H1 (cell line): ENCODE measurements around the gene UNC50. TPM values are rescaled to one million over a fixed set of nuclear protein-coding genes. Genes with fewer than 3 reads are reported as not detected.

Experiments
- CTCF ChIA-PET: fragments of 300-600 bp; sonication (Branson Sonifier 250); formaldehyde crosslinking; loops from one replicate; lab custom pipeline; 2021; ENCODE audit not compliant: partially characterized antibody; lab: Charles Lee
- POLR2A ChIA-PET: fragments of 300-600 bp; sonication (Branson Sonifier 250); formaldehyde crosslinking; loops from one replicate; lab custom pipeline; 2021; ENCODE audit warnings: inconsistent platforms; ENCODE audit not compliant: partially characterized antibody; lab: Charles Lee
- DNase-seq, 2 experiments: peaks; one replicate each; pipeline versions ENCODE4 v3.0.0 to v3.0.0-alpha.2; 2010 to 2022; ENCODE audit warnings: low spot score in 2 of 2, low read depth in 1 of 2, mixed read lengths in 1 of 2
- FAIRE-seq: peaks from 2 replicates; lab custom pipeline; 2011; peaks lifted over from hg19 to GRCh38; lab: Jason Lieb, UNC
- H2AFZ ChIP-seq: 2 replicates; pipeline ENCODE4 v1.8.1; 2012; ENCODE audit warnings: low read length, inconsistent platforms
- H2AK5ac ChIP-seq: 2 replicates; pipeline ENCODE4 v1.6.1; 2013; ENCODE audit warnings: low read depth, low read length
- H2BK120ac ChIP-seq: replicated peaks from 2 replicates; pipeline ENCODE3; 2013; ENCODE audit warnings: low read depth, low read length, inconsistent platforms
- H2BK12ac ChIP-seq: 2 replicates; pipeline ENCODE4 v1.6.1; 2013; ENCODE audit warnings: low read depth, low read length
- H2BK15ac ChIP-seq: 2 replicates; pipeline ENCODE4 v1.6.1; 2013; ENCODE audit warnings: low read length
- H2BK20ac ChIP-seq: 2 replicates; pipeline ENCODE4 v1.6.1; 2013; ENCODE audit warnings: low read length
- H2BK5ac ChIP-seq: 2 replicates; pipeline ENCODE4 v1.6.1; 2013; ENCODE audit warnings: low read depth, low read length
- H3K14ac ChIP-seq: 2 replicates; pipeline ENCODE4 v1.6.1; 2013; ENCODE audit warnings: inconsistent platforms; ENCODE audit not compliant: insufficient read length
- H3K18ac ChIP-seq: 2 replicates; pipeline ENCODE4 v1.6.1; 2013; ENCODE audit warnings: low read length; ENCODE audit errors: extremely low read depth
- H3K23ac ChIP-seq: 2 replicates; pipeline ENCODE4 v1.6.1; 2013; ENCODE audit warnings: inconsistent platforms; ENCODE audit not compliant: insufficient read length
- H3K23me2 ChIP-seq: 2 replicates; pipeline ENCODE4 v1.6.1; 2013; ENCODE audit warnings: low read depth, low read length
- H3K27ac ChIP-seq: 2 replicates; pipeline ENCODE4 v1.6.1; 2011; ENCODE audit warnings: low read depth, low read length, inconsistent platforms
- H3K27me3 ChIP-seq, 4 experiments: replicated peaks in 1 of 4; 1 replicate in 1 of 4; 2 replicates in 3 of 4; pipeline versions ENCODE4 v1.6.1 to v1.8.1; 2011 to 2013; ENCODE audit warnings: low read length in 3 of 4, mild to moderate bottlenecking in 3 of 4, inconsistent platforms in 2 of 4, mixed read lengths in 2 of 4, moderate library complexity in 1 of 4; ENCODE audit not compliant: control insufficient read depth in 3 of 4, insufficient read depth in 3 of 4; ENCODE audit errors: extremely low read depth in 1 of 4
- H3K36me3 ChIP-seq, 4 experiments: 2 replicates each; pipeline versions ENCODE4 v1.6.1 to v1.8.1; 2011 to 2013; ENCODE audit warnings: mild to moderate bottlenecking in 4 of 4, low read length in 3 of 4, moderate library complexity in 2 of 4, control low read depth in 1 of 4, inconsistent platforms in 1 of 4; ENCODE audit not compliant: insufficient read depth in 4 of 4, control insufficient read depth in 2 of 4
- H3K4ac ChIP-seq: replicated peaks from 2 replicates; pipeline ENCODE3; 2013; ENCODE audit warnings: low read length, low read depth, mixed read lengths, inconsistent platforms; ENCODE audit not compliant: insufficient read length
- H3K4me1 ChIP-seq, 4 experiments: replicated peaks in 1 of 4; 1 replicate in 1 of 4; 2 replicates in 3 of 4; pipeline versions ENCODE4 v1.6.1 to v1.8.1; 2011 to 2013; ENCODE audit warnings: low read length in 3 of 4, inconsistent platforms in 2 of 4, mixed read lengths in 1 of 4; ENCODE audit not compliant: insufficient read depth in 4 of 4, control insufficient read depth in 3 of 4
- H3K4me2 ChIP-seq, 2 experiments: 2 replicates each; pipeline versions ENCODE4 v1.6.1 to v1.8.1; 2011 to 2013; ENCODE audit warnings: low read depth in 2 of 2, low read length in 2 of 2, control low read depth in 1 of 2, inconsistent platforms in 1 of 2, mild to moderate bottlenecking in 1 of 2; ENCODE audit not compliant: insufficient read depth in 1 of 2
- H3K4me3 ChIP-seq, 4 experiments: fragments of 200-600, 300-600 bp in 1 of 4; sonication (generic), shearing (Covaris generic), sonication (Bioruptor Twin) in 1 of 4; 2 replicates each; pipeline versions ENCODE4 v1.5.1 to v1.8.1; 2011 to 2016; ENCODE audit warnings: low read length in 4 of 4, low read depth in 3 of 4, control low read depth in 2 of 4, inconsistent platforms in 2 of 4, mild to moderate bottlenecking in 2 of 4, mixed read lengths in 1 of 4, moderate library complexity in 1 of 4; ENCODE audit not compliant: insufficient read depth in 2 of 4; ENCODE audit errors: extremely low read depth in 1 of 4
- H3K56ac ChIP-seq: replicated peaks from 2 replicates; pipeline ENCODE3; 2013; ENCODE audit warnings: low read depth, mild to moderate bottlenecking, mixed read lengths, low read length, inconsistent platforms; ENCODE audit not compliant: insufficient read length
- H3K79me1 ChIP-seq: 2 replicates; pipeline ENCODE4 v1.6.1; 2013; ENCODE audit warnings: low read depth, low read length, control low read depth
- H3K79me2 ChIP-seq, 2 experiments: 2 replicates each; pipeline versions ENCODE4 v1.6.1 to v1.8.1; 2012 to 2013; ENCODE audit warnings: low read length in 2 of 2, mild to moderate bottlenecking in 2 of 2, inconsistent platforms in 1 of 2; ENCODE audit not compliant: insufficient read depth in 2 of 2, control insufficient read depth in 1 of 2
- H3K9ac ChIP-seq, 4 experiments: replicated peaks in 1 of 4; 1 replicate in 1 of 4; 2 replicates in 3 of 4; pipeline versions ENCODE4 v1.6.1 to v1.8.1; 2011 to 2013; ENCODE audit warnings: low read depth in 3 of 4, low read length in 3 of 4, control low read depth in 2 of 4, mild to moderate bottlenecking in 2 of 4, moderate library complexity in 2 of 4, inconsistent platforms in 1 of 4; ENCODE audit errors: extremely low read depth in 1 of 4
- H3K9me3 ChIP-seq, 2 experiments: 2 replicates each; pipeline versions ENCODE4 v1.6.1 to v1.8.1; 2012 to 2013; ENCODE audit warnings: mild to moderate bottlenecking in 2 of 2, moderate library complexity in 2 of 2, control low read depth in 1 of 2, inconsistent platforms in 1 of 2, low read depth in 1 of 2, low read length in 1 of 2, mixed read lengths in 1 of 2; ENCODE audit not compliant: insufficient read depth in 2 of 2
- H4K20me1 ChIP-seq, 2 experiments: replicated peaks in 1 of 2; 2 replicates each; pipeline versions ENCODE3 to v1.8.1; 2011 to 2013; ENCODE audit warnings: inconsistent platforms in 2 of 2, low read length in 2 of 2, mild to moderate bottlenecking in 1 of 2; ENCODE audit not compliant: insufficient read depth in 2 of 2, control insufficient read depth in 1 of 2
- H4K5ac ChIP-seq: 2 replicates; pipeline ENCODE4 v1.6.1; 2013; ENCODE audit warnings: low read length, low read depth, mixed read lengths, inconsistent platforms; ENCODE audit not compliant: insufficient read length
- H4K8ac ChIP-seq: 2 replicates; pipeline ENCODE4 v1.8.0; 2013; ENCODE audit warnings: mild to moderate bottlenecking, moderate library complexity, low read length, inconsistent platforms; ENCODE audit not compliant: insufficient read depth; ENCODE audit errors: extremely low read depth
- H4K91ac ChIP-seq: replicated peaks from 2 replicates; pipeline ENCODE3; 2013; ENCODE audit warnings: low read length, mixed read lengths, inconsistent platforms; ENCODE audit not compliant: insufficient read length
- CEBPB ChIP-seq: IDR thresholded peaks from 2 replicates; pipeline ENCODE4 v1.6.1; 2012; ENCODE audit warnings: low read depth, low read length
- EP300 ChIP-seq, 2 experiments: IDR thresholded peaks; 1 replicate in 1 of 2; 2 replicates in 1 of 2; pipeline ENCODE4 v1.6.1; 2011 to 2012; ENCODE audit warnings: low read depth in 2 of 2, low read length in 2 of 2, mild to moderate bottlenecking in 2 of 2, borderline replicate concordance in 1 of 2, inconsistent platforms in 1 of 2, moderate library complexity in 1 of 2
- GTF2F1 ChIP-seq: IDR thresholded peaks from 2 replicates; pipeline ENCODE4 v1.6.1; 2012; ENCODE audit warnings: low read depth, low read length, improper control_type of control experiment, borderline replicate concordance
- KDM5A ChIP-seq: fragments of 200-600 bp; IDR thresholded peaks from 2 replicates; pipeline ENCODE4 v1.7.1; 2012; ENCODE audit warnings: mild to moderate bottlenecking, low read length, inconsistent platforms, mixed read lengths
- NANOG ChIP-seq: IDR thresholded peaks from 2 replicates; pipeline ENCODE4 v1.6.1; 2011; ENCODE audit warnings: low read length, low read depth, mild to moderate bottlenecking, inconsistent platforms; ENCODE audit not compliant: insufficient read depth, poor library complexity, severe bottlenecking
- NRF1 ChIP-seq: IDR thresholded peaks from 2 replicates; pipeline ENCODE4 v1.6.1; 2011; ENCODE audit warnings: mild to moderate bottlenecking, low read depth, low read length, improper control_type of control experiment
- PHF8 ChIP-seq: fragments of 200-600 bp; sonication (generic); conservative IDR thresholded peaks from 2 replicates; pipeline ENCODE4 v1.7.1; 2012; ENCODE audit warnings: low read depth, mild to moderate bottlenecking, inconsistent platforms, low read length, moderate library complexity
- POLR2A ChIP-seq, 2 experiments: IDR thresholded peaks; 1 replicate in 1 of 2; 2 replicates in 1 of 2; pipeline ENCODE4 v1.6.1; 2011; ENCODE audit warnings: low read depth in 2 of 2, low read length in 2 of 2, mild to moderate bottlenecking in 2 of 2; ENCODE audit errors: control extremely low read depth in 1 of 2
- RFX5 ChIP-seq: IDR thresholded peaks from 2 replicates; pipeline ENCODE4 v1.6.1; 2011; ENCODE audit warnings: low read depth, low read length, improper control_type of control experiment, borderline replicate concordance
- SUZ12 ChIP-seq: fragments of 200-600 bp; sonication (generic); IDR thresholded peaks from 2 replicates; pipeline ENCODE4 v1.6.1; 2012; ENCODE audit warnings: mild to moderate bottlenecking, inconsistent platforms, low read length, moderate library complexity, mixed read lengths
- WGBS, 2 experiments: shearing (Covaris generic) in 1 of 2; methylation state at CpG; one replicate each; pipeline versions ENCODE4 v1.1.6 to v1.1.7; 2013 to 2015; ENCODE audit warnings: low lambda C conversion rate in 2 of 2, mixed read lengths in 2 of 2, inconsistent platforms in 1 of 2, low coverage in 1 of 2, missing lambda C conversion rate in 1 of 2; ENCODE audit not compliant: insufficient replicate concordance in 2 of 2, insufficient coverage in 1 of 2, insufficient read length in 1 of 2; ENCODE audit errors: extremely low coverage in 1 of 2, missing lambda C conversion rate in 1 of 2; 5-methylcytosine and 5-hydroxymethylcytosine counted together
- polyA plus RNA-seq, 7 experiments: library from polyadenylated mRNA; depleted of rRNA in 3 of 7; stranded (reverse) in 5 of 7; unstranded in 2 of 7; fragments of >200 nt in 5 of 7; fragments of 200-250 nt in 2 of 7; gene quantifications; 1 replicate in 5 of 7; 2 replicates in 1 of 7; 4 replicates in 1 of 7; pipeline versions ENCODE4 v1.2.1 to v1.2.3, GENCODE V29; 2011 to 2013; ENCODE audit warnings: missing spikeins in 2 of 7, mixed read lengths in 2 of 7
- total RNA-seq: library from RNA; stranded (reverse); fragmentation: NEBNext Ultra II Directional; extraction: Animal tissue kit (Norgen Biotek cat#: 25700); gene quantifications from 2 replicates; pipeline ENCODE4 v1.2.1, GENCODE V29; 2021

UNC50 gene
- total and polyA plus RNA-seq, 2 of the 8 experiments (the other 6 are each of a cell fraction or from before 2014, with no cell fraction given), result 33.4 to 58.5 TPM

DNA sequence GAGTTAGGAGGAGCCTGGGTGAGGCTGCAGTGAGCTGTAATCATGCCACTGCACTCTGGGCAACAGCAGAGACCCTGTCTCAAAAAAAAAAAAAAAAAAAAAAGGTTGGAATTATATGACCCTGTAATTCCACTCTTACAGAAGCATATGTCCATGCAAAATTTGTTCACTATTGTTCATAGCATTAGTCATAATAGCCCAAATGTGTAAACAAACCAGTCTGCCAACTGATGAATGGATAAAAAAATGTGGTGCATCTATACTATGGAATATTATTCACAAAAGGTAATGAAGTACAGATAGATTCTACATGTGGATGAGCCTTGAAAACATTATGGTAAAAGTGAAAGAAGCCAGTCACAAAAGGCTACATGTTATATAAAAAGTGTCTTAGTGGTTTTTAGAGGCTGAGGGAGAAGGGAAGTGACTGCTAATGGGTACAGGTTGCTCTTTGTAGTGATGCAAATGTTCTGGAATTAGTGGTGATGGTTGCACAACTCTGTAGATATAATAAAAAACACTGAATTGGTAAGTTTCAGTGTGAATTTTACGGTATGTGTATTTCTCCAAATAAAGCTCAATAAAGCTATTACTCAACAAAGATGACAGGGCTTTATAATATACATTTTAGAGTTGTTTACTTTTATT lies 9.5 kb upstream of the UNC50 start:
- no peaks in the 10 kb centered on the region for H3K79me1 ChIP-seq
- H3K27ac ChIP-seq, result no peak overlapping the region
- H3K56ac ChIP-seq, result no peak overlapping the region
- no peak overlapping the region for H3K9ac ChIP-seq
- no peak overlapping the region for H3K4ac ChIP-seq
- no peak overlapping the region for H2BK120ac ChIP-seq
- peaks cover 3 to 24% (median 14%) of the 10 kb centered on the region in 4 experiments; a peak in 7 of 8 replicates for H3K36me3 ChIP-seq
- H4K8ac ChIP-seq, result no peak overlapping the region
- no peak for DNase-seq
- H3K4me1 ChIP-seq, result no peaks in the 10 kb centered on the region
- WGBS, 2 experiments, result 89% methylated on average over 1 of the region's 1 CpG; no CpG with 5 or more reads in 1 of the 2 experiments
- H3K27me3 ChIP-seq, result no peaks in the 10 kb centered on the region
- no peak overlapping the region for H2BK12ac ChIP-seq
- ChIA-PET CTCF (no interaction called here), POLR2A (interaction anchor here (1.8 kb wide), 1 partner anchor 10 kb away, joined by 7 read pairs; no protein-coding TSS in a partner anchor)
- no peak overlapping the region for H2BK5ac ChIP-seq
- no peaks in the 10 kb centered on the region for H3K79me2 ChIP-seq
- no peak overlapping the region for H3K18ac ChIP-seq
- H2BK15ac ChIP-seq, result no peak overlapping the region
- H4K91ac ChIP-seq, result no peak overlapping the region
- H4K5ac ChIP-seq, result no peak overlapping the region
- no peak overlapping the region for H3K4me2 ChIP-seq
- H2AK5ac ChIP-seq, result no peak overlapping the region
- no peaks in the 10 kb centered on the region; a peak in 1 of 4 replicates for H3K9me3 ChIP-seq
- no peak overlapping the region for H3K23ac ChIP-seq
- no peak overlapping the region for H3K14ac ChIP-seq
- H4K20me1 ChIP-seq, result peaks cover 0 to 2% of the 10 kb centered on the region in 2 experiments
- no peaks in the 10 kb centered on the region; the same call in 1 of the 2 replicates for H3K23me2 ChIP-seq
- H2BK20ac ChIP-seq, result no peak overlapping the region
- no peak overlapping the region for H3K4me3 ChIP-seq
- FAIRE-seq, result no peak
- H2AFZ ChIP-seq, result no peak overlapping the region
- TF ChIP-seq POLR2A (IDR thresholded peaks at IDR 0.05; ENCODE audit: control extremely low read depth in 1 of 2, low read depth in 2 of 2, low read length in 2 of 2) (no peak), SUZ12 (no peak), NANOG (no peak), EP300 (IDR thresholded peaks at IDR 0.05; ENCODE audit: borderline replicate concordance in 1 of 2, low read depth in 2 of 2, low read length in 2 of 2) (no peak), CEBPB (no peak), PHF8 (no peak), GTF2F1 (no peak), RFX5 (no peak), NRF1 (no peak), KDM5A (no peak)
